Activated CD8-positive, alpha-beta memory T cell treated with anti-CD3 and anti-CD28 coated beads for 48 hours (primary cell): Measurements from ENCODE around the gene GALE.
"Not testable (repeated sequence)": the region's sequence is repeated elsewhere in the genome, so short reads cannot be mapped to it uniquely, and the experiment has no call there.

Experiments used
- DNase-seq, 3 experiments: peaks; one replicate each; pipeline ENCODE4 v3.0.0-alpha.2; 2020; ENCODE audit warnings: low read depth in 2 of 3, low spot score in 2 of 3

The GALE gene

GRCh38 chr1:23800400-23801337 lies at the start of gene GALE:
GALE (minus strand) TSS chr1:23800754; CDS start chr1:23799007, 1,747 bp downstream.
- DNase-seq: peak; percentile 92 to 95 (median 93)

DNA sequence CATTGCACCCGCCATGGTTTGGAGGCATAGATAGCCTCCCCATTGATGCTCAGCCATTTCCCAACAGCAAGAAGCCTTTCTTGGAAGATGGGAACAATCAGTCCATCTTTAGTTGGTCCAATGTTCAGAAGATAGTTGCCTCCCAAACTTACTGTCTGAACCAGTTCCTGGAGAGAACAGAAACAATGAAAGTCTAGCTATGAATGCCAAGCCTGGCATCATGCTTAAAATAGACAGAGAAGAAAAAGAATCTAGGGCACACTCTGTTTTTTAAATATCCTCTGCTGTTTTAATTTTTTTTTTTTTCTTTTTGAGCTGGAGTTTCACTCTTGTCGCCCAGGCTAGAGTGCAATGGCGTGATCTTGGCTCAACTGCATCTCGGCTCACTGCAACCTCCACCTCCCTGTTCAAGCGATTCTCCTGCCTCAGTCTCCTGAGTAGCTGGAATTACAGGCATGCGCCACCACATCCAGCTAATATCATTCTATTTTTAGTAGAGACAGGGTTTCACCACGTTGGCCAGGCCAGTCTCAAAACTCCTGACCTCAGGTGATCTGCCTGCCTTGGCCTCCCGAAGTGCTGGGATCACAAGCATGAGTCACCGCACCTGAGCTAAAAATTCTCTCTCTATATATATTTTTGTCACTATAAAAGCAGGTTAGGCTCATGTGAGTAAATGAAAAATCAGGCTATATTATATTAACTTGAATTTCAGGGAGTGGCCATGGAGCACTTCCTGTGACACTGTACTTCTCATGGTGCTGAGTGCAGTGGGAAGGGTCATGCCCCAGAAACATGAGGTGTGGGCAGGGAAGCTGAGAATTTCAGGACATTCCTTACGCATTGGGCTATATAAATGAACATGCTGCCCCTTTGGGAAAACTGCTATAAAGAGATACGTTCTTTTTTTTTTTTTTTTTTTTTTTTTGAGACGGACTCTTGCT lies 48.4 kb upstream of the GALE start:
- no peak for DNase-seq

DNA sequence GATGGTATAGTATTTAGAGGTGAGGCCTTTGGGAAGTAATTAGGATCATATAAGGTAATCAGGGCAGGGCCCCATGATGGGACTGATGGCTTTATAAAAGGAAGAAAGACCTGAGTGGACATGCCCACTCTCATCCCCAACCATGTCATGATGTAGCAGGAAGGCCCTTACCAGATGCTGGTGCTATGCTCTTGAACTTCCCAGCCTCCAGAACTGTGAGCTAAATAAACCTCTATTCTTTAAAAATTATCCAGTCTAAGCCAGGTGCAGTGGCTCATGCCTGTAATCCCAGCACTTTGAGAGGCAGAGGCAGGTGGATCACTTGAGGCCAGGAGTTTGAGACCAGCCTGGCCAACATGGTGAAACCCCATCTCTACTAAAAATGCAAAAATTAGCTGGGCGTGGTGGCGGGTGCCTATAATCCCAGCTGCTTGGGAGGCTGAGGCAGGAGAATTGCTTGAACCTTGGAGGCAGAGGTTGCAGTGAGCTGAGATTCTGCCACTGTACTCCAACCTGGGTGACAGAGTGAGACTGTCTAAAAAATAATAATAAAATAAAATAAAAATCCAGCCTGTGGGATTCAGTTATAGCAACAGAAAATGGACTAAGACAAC lies 47.0 kb upstream of the GALE start:
- not testable (repeated sequence) for DNase-seq

DNA sequence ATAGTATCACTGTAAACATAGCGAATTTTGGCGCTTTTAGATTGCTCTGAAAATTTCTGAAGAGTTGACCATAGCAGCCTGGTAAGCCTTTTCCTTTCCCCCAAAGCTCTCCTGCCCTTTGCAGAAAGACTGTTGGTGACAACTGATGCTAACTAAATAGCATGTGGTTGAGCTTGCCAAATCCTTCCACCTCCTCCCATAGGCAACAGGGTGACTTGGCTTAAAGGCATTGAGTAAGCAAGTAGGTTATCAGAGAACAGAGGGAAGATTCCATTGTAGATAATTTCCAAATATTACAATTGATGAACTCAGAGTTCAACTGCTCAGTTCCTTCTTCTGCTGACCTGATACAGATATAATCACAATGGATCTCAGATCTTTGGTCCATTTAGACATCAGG lies 44.6 kb upstream of the GALE start:
- no peak for DNase-seq

- no peak for DNase-seq
Measured at GRCh38 chr1:23843644-23844043, 43.1 kb upstream of the GALE start.

DNA sequence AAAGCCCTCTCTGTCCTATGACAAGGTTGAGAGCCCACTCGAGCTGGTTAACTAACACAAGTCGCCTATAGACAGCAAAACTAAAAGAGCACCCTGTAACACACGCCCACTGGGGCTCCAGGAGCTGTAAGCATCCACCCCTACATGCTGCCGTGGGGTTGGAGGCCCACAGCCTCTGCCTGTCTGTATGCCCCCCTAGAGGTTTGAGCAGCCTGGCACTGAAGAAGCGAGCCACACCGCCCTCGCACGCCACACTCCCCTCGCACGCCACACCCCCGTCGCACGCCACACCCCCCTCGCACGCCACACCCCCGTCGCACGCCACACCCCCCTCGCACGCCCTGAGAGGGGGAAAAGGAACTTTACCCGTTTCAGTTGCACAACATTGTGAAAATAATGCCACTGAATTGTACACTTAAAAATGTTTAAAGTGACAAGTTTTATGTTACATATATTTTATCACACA lies 37.9 kb upstream of the GALE start:
- DNase-seq: peak; percentile 42 to 59 (median 52)

- DNase-seq: no peak
Measured at GRCh38 chr1:23837908-23838307, 37.4 kb upstream of the GALE start.

DNA sequence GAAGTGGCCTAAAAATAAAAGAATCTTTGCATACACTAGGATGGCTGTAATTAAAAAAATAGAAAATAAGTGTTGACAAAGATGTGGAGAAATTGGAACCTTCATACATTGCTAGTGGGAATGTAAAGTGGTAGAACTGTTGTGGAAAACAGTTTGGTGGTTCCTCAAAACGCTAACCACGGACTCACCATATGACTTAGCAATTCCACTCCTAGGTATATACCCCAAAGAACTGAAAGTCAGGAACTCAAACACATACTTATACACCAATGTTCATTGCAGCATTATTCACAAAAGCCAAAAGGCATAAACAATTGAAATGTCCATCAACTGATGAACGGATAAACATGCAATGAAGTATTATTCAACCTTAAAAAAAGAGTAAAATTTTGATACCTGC lies 35.5 kb upstream of the GALE start:
- DNase-seq: no peak

DNA sequence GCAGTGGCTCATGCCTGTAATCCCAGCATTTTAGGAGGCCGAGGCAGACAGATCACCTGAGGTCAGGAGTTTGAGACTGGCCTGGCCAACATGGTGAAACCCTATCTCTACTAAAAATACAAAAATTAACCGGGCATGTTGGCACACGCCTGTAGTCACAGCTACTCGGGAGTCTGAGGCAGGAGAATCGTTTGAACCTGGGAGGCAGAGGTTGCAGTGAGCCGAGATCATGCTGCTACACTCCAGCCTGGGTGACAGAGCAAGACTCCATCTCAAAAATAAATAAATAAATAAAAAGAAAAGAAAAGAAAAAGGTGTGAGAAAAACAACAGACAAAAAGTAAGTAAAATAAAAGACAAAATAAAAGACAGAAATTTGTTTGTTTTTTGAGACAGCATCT lies 33.6 kb upstream of the GALE start:
- DNase-seq: not testable (repeated sequence)

DNA sequence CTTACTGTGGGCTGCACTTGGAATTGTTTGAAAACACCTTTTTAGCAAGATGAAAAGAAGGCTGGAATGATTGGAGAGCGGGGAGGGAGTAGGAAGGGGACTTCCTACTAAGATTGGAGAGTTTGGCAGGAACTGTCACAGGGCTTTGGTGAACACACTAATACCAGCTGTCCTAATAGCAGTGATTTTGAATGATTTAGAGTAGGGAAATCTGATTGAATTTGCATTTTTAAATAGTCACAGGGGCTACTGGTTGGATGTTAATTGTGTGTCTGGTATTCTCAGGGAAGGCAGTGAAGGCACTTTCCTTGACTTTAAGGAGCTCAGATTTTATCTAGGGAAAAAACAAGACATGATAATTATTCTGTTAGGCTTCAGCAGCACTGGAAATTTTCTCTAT lies 27.2 kb upstream of the GALE start:
- no peak for DNase-seq

- not testable (repeated sequence) for DNase-seq
Measured at GRCh38 chr1:23826590-23826989, 26.0 kb upstream of the GALE start.

- DNase-seq: no peak
Measured at GRCh38 chr1:23825762-23826522, 25.4 kb upstream of the GALE start.

- DNase-seq: peak; percentile 70 to 79 (median 77)
Measured at GRCh38 chr1:23825076-23825761, 24.7 kb upstream of the GALE start, which contains the start of gene HMGCL. HMGCL (minus strand) TSS chr1:23825429; CDS start chr1:23825415, 14 bp downstream.

GRCh38 chr1:23824711-23825075 lies 24.1 kb upstream of the GALE start:
- DNase-seq: no peak

DNA sequence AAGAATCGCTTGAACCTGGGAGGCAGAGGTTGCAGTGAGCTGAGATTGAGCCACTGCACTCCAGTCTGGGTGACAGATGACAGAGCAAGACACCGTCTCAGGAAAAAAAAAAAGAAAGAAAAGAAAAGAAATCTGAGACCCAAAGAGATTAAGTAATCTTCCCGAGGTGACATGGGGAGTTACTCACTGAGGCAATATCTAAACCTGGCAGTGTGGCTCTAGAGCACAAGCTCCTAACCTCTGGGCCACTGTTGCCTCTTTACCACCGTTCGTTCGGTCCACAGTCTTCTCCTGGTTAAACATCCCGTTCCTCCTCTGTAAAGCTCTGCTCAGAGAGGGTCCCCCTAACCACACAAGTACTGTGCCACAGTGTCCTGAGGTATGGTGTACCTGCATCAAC lies 23.2 kb upstream of the GALE start:
- DNase-seq: no peak

- DNase-seq: no peak
Measured at GRCh38 chr1:23817633-23818032, 17.1 kb upstream of the GALE start.

DNA sequence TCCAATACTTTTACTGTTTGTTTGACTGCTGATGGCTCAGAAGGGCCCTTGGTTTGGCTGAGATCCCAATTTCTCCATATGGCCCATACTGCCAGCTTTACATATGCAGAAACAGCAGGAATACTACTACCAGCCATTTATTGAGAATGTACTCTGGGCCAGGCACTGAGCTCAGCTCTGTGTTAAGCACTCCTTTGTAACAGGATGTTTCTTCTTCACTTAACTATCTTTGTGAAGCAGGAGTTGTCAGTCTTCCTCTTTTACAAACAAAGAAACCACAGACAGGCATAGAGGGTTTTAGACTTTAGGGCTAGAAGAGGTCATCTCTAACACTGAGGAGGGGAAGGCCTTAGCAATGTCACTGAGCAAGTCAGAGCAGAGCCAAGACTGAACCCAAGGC lies 16.4 kb upstream of the GALE start:
- DNase-seq: no peak

DNA sequence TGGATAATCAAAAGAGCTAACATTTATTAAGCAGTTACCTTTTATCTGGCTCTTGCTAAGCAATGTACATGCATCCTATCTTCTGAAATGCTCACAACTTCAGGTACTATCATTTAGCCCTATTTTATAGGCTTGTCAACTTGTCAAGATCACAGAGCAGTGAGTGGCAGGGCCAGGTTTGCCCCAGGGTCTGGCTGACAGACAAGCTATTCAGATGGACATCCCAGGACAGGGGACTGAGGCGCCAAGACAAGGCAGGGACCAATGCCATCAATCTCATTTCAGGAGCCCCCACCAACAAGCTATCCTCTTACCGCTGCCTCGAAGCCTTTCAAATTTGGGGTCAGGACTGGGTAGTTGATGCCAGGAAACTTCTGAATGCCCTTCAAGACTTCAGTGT lies 15.8 kb upstream of the GALE start:
- DNase-seq: no peak

DNA sequence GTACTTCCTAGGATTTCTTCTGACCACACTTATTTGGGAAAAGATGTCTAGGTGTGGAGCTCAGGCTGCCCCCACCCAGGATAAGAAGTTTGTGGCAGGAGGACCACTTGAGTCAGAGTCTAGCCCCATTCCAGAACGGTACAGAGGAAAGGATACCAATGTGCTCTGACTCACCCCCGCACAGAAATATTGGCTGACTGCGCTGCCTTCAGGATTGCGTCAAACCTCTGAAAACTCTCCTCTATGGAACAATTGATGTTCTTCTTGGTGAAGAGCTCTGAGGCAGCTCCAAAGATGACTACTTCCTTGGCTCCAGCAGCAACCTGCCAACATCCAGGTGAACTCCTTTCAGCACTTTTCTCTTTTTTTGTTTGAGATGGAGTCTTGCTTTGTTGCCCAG lies 13.5 kb upstream of the GALE start:
- DNase-seq: no peak
